Spinal cord (tissue), 10 donors: Measurements from ENCODE around the gene ZNF473. TPM values are rescaled to one million over a fixed set of nuclear protein-coding genes. Genes with fewer than 3 reads are reported as not detected.
"Not testable (repeated sequence)": the region's sequence is repeated elsewhere in the genome, so short reads cannot be mapped to it uniquely, and the experiment has no call there.

ENCODE experiments used
- DNase-seq, 6 donors: peaks; one replicate each; pipeline versions ENCODE4 v3.0.0 to v3.0.0-alpha.2; 2013 to 2015; ENCODE audit warnings: low spot score in 6 of 6, low read depth in 4 of 6
- H3K27ac ChIP-seq: one replicate; pipeline ENCODE4 v1.5.1; 2013; ENCODE audit warnings: low read depth, low read length, control low read depth
- H3K27me3 ChIP-seq: one replicate; pipeline ENCODE4 v1.6.1; 2013; ENCODE audit warnings: low read length; ENCODE audit not compliant: control insufficient read depth, insufficient read depth
- H3K36me3 ChIP-seq: one replicate; pipeline ENCODE4 v1.6.1; 2013; ENCODE audit warnings: low read length; ENCODE audit not compliant: control insufficient read depth, insufficient read depth
- H3K4me1 ChIP-seq: one replicate; pipeline ENCODE4 v1.6.1; 2013; ENCODE audit warnings: low read length; ENCODE audit not compliant: control insufficient read depth, insufficient read depth
- H3K4me3 ChIP-seq: one replicate; pipeline ENCODE4 v1.5.1; 2013; ENCODE audit warnings: low read depth, low read length, control low read depth
- H3K9me3 ChIP-seq: one replicate; pipeline ENCODE4 v1.6.1; 2013; ENCODE audit warnings: low read length; ENCODE audit not compliant: control insufficient read depth, insufficient read depth
- WGBS: methylation state at CpG from one replicate; pipeline ENCODE4 v1.1.5; 2013; ENCODE audit warnings: missing lambda C conversion rate; ENCODE audit not compliant: insufficient coverage; 5-methylcytosine and 5-hydroxymethylcytosine counted together
- polyA plus RNA-seq, 2 donors: library from polyadenylated mRNA; unstranded; fragments of 120-200 nt; gene quantifications; one replicate each; pipeline ENCODE4 v1.2.1, GENCODE V29; 2013; ENCODE audit not compliant: insufficient read length in 2 of 2
- total RNA-seq, 2 donors: library from RNA; depleted of rRNA in 1 of 2; stranded (reverse); fragments of 120-200 nt in 1 of 2; fragments of >200 nt in 1 of 2; gene quantifications; one replicate each; pipeline versions ENCODE4 v1.2.3 to v1.2.4, GENCODE V29; 2013 to 2014
- donor health status: healthy.

ZNF473 gene
- total and polyA plus RNA-seq, 4 donors, result 10.0 to 14.8 (median 14.0) TPM

GRCh38 chr19:50043967-50044366, 18.2 kb downstream of the ZNF473 start:
- Histone ChIP-seq H3K4me3 (no peak overlapping the region), H3K9me3 (no peaks in the 10 kb centered on the region), H3K27ac (no peak overlapping the region), H3K27me3 (no peaks in the 10 kb centered on the region), H3K36me3 (peaks cover 66% of the 10 kb centered on the region), H3K4me1 (no peaks in the 10 kb centered on the region)
- DNase-seq, result no peak
- WGBS, result 97% methylated on average over 2 of the region's 2 CpGs

- Histone ChIP-seq H3K27ac (no peak overlapping the region), H3K4me1 (peaks cover 2% of the 10 kb centered on the region), H3K36me3 (peaks cover 57% of the 10 kb centered on the region), H3K4me3 (no peak overlapping the region), H3K9me3 (no peaks in the 10 kb centered on the region), H3K27me3 (no peaks in the 10 kb centered on the region)
- no CpG with 5 or more reads among the region's 7 CpGs for WGBS
- DNase-seq, result no peak
Measured at GRCh38 chr19:50044922-50045321, 19.1 kb downstream of the ZNF473 start.

GRCh38 chr19:50046649-50047503, 21.1 kb downstream of the ZNF473 start:
- 39% methylated on average over 5 of the region's 14 CpGs for WGBS
- H3K27me3 ChIP-seq, result no peaks in the 10 kb centered on the region
- peaks cover 17% of the 10 kb centered on the region for H3K4me1 ChIP-seq
- H3K9me3 ChIP-seq, result no peaks in the 10 kb centered on the region
- peak; percentile 47 to 94 (median 72) for DNase-seq
- no peak overlapping the region for H3K4me3 ChIP-seq
- H3K27ac ChIP-seq, result no peak overlapping the region
- peaks cover 38% of the 10 kb centered on the region for H3K36me3 ChIP-seq

- WGBS, result 92% methylated on average over 4 of the region's 4 CpGs
- H3K4me3 ChIP-seq, result no peak overlapping the region
- H3K36me3 ChIP-seq, result peaks cover 30% of the 10 kb centered on the region
- no peak overlapping the region for H3K27ac ChIP-seq
- no peaks in the 10 kb centered on the region for H3K9me3 ChIP-seq
- no peaks in the 10 kb centered on the region for H3K27me3 ChIP-seq
- H3K4me1 ChIP-seq, result peaks cover 17% of the 10 kb centered on the region
- no peak for DNase-seq
Measured at GRCh38 chr19:50047671-50048070, 21.9 kb downstream of the ZNF473 start.

- Histone ChIP-seq H3K4me1 (peaks cover 17% of the 10 kb centered on the region), H3K27me3 (no peaks in the 10 kb centered on the region), H3K4me3 (peak overlapping the region; percentile 55), H3K9me3 (no peaks in the 10 kb centered on the region), H3K36me3 (peaks cover 17% of the 10 kb centered on the region), H3K27ac (peak overlapping the region; percentile 81)
- WGBS, result under 1% methylated on average over 52 of the region's 52 CpGs
- DNase-seq, result peak; percentile 75 to 98 (median 84)
Measured at GRCh38 chr19:50050406-50051227, 24.8 kb downstream of the ZNF473 start.

GRCh38 chr19:50051228-50051895, 25.6 kb downstream of the ZNF473 start:
- DNase-seq, H3K27me3 ChIP-seq, H3K9me3 ChIP-seq: not testable (repeated sequence)
- peaks cover 12% of the 10 kb centered on the region for H3K36me3 ChIP-seq
- H3K27ac ChIP-seq, result peak overlapping the region; percentile 81
- 17% methylated on average over 7 of the region's 16 CpGs for WGBS
- H3K4me3 ChIP-seq, result peak overlapping the region; percentile 55
- peaks cover 17% of the 10 kb centered on the region for H3K4me1 ChIP-seq

- H3K27me3 ChIP-seq, result no peaks in the 10 kb centered on the region
- WGBS, result 70% methylated on average over 2 of the region's 8 CpGs
- H3K9me3 ChIP-seq, result no peaks in the 10 kb centered on the region
- no peak overlapping the region for H3K4me3 ChIP-seq
- no peak for DNase-seq
- peaks cover 17% of the 10 kb centered on the region for H3K4me1 ChIP-seq
- no peak overlapping the region for H3K27ac ChIP-seq
- peaks cover 7% of the 10 kb centered on the region for H3K36me3 ChIP-seq
Measured at GRCh38 chr19:50051964-50052363, 26.2 kb downstream of the ZNF473 start.

- Histone ChIP-seq H3K9me3 (no peaks in the 10 kb centered on the region), H3K4me3 (no peak overlapping the region), H3K27ac (no peak overlapping the region), H3K4me1 (peaks cover 17% of the 10 kb centered on the region), H3K36me3 (peaks cover 7% of the 10 kb centered on the region), H3K27me3 (no peaks in the 10 kb centered on the region)
- DNase-seq, result no peak
- WGBS, result 86% methylated on average over 1 of the region's 4 CpGs
Measured at GRCh38 chr19:50053119-50053518, 27.3 kb downstream of the ZNF473 start.

GRCh38 chr19:50058425-50058824, 32.6 kb downstream of the ZNF473 start:
- H3K27ac ChIP-seq, result no peak overlapping the region
- no peak for DNase-seq
- no peaks in the 10 kb centered on the region for H3K4me1 ChIP-seq
- H3K9me3 ChIP-seq, result peaks cover 9% of the 10 kb centered on the region
- H3K36me3 ChIP-seq, result no peaks in the 10 kb centered on the region
- H3K4me3 ChIP-seq, result no peak overlapping the region
- H3K27me3 ChIP-seq, result no peaks in the 10 kb centered on the region
- WGBS, result no CpG with 5 or more reads among the region's 2 CpGs
